Caco-2 (cell line): ENCODE results near the gene WDTC1. TPM values are rescaled to one million over a fixed set of nuclear protein-coding genes. Genes with fewer than 3 reads are reported as not detected.

Experiments used
- BruUV-seq: library from RNA; stranded (reverse); fragments of 400-500 nt; replicated peaks from 2 replicates; lab custom pipeline; 2021; lab: Mats Ljungman, UMichigan
- CTCF ChIA-PET: fragments of 300-600 bp; sonication (Branson Sonifier 250); formaldehyde crosslinking; loops from one replicate; lab custom pipeline; 2022; ENCODE audit warnings: antibody characterized with exemption; lab: Charles Lee
- POLR2A ChIA-PET: fragments of 300-600 bp; sonication (Branson Sonifier 250); formaldehyde crosslinking; loops from one replicate; lab custom pipeline; 2022; ENCODE audit warnings: antibody characterized with exemption; lab: Charles Lee
- DNase-seq, 2 experiments: peaks; one replicate each; pipeline versions ENCODE4 v3.0.0 to v3.0.0-alpha.2; 2020 to 2022
- H3K27me3 ChIP-seq: replicated peaks from 2 replicates; pipeline ENCODE4 v1.6.0; 2011; ENCODE audit warnings: low read length; ENCODE audit not compliant: control insufficient read depth, insufficient read depth
- H3K36me3 ChIP-seq: 2 replicates; pipeline ENCODE4 v1.5.1; 2011; ENCODE audit warnings: low read length; ENCODE audit not compliant: control insufficient read depth, insufficient read depth
- H3K4me1 ChIP-seq: fragments of 250-450 bp; sonication (Bioruptor Pico); 2 replicates; pipeline ENCODE4 v1.5.1; 2020; ENCODE audit warnings: mild to moderate bottlenecking
- H3K4me3 ChIP-seq: 2 replicates; pipeline ENCODE4 v1.5.1; 2011; ENCODE audit warnings: low read depth, mild to moderate bottlenecking, control low read depth, low read length
- H3K9me3 ChIP-seq: fragments of 250-450 bp; sonication (Bioruptor Pico); 2 replicates; pipeline ENCODE4 v1.5.1; 2020; ENCODE audit warnings: mild to moderate bottlenecking, moderate library complexity
- H3K27ac Mint-ChIP-seq: one replicate; pipeline ENCODE4 v1.8.0; 2022; ENCODE audit warnings: mixed read lengths; ENCODE audit not compliant: unreplicated experiment
- H3K27me3 Mint-ChIP-seq: one replicate; pipeline ENCODE4 v1.8.0; 2022; ENCODE audit warnings: mixed read lengths; ENCODE audit not compliant: insufficient read depth, unreplicated experiment
- H3K36me3 Mint-ChIP-seq: one replicate; pipeline ENCODE4 v1.8.0; 2022; ENCODE audit warnings: mild to moderate bottlenecking, mixed read lengths; ENCODE audit not compliant: insufficient read depth, unreplicated experiment
- H3K4me1 Mint-ChIP-seq: one replicate; pipeline ENCODE4 v1.8.0; 2022; ENCODE audit warnings: low read depth, mixed read lengths; ENCODE audit not compliant: unreplicated experiment
- H3K4me3 Mint-ChIP-seq: one replicate; pipeline ENCODE4 v1.8.0; 2022; ENCODE audit warnings: mild to moderate bottlenecking, moderate library complexity, mixed read lengths; ENCODE audit not compliant: unreplicated experiment
- H3K9me3 Mint-ChIP-seq: one replicate; pipeline ENCODE4 v1.8.0; 2022; ENCODE audit warnings: mixed read lengths; ENCODE audit not compliant: unreplicated experiment
- intact Hi-C: fragments of 100-400 bp; cut with micrococcal nuclease; formaldehyde crosslinking; loops from one replicate; pipeline ENCODE4 v1.10.0; 2022; ENCODE audit not compliant: unreplicated experiment
- total RNA-seq: library from RNA; stranded (reverse); gene quantifications from 2 replicates; pipeline ENCODE4 v1.2.3, GENCODE V29; 2022
- TF ChIP-seq, protein P1 (sequence below), 2 experiments: fragments of 200-600 bp in 1 of 2; IDR thresholded peaks; 1 replicate in 1 of 2; 2 replicates in 1 of 2; pipeline versions ENCODE4 v1.5.1 to v1.8.0; 2011 to 2022; ENCODE audit warnings: antibody characterized with exemption in 1 of 2, control low read depth in 1 of 2, inconsistent platforms in 1 of 2, low read depth in 1 of 2, low read length in 1 of 2, mild to moderate bottlenecking in 1 of 2, moderate library complexity in 1 of 2; ENCODE audit not compliant: insufficient read depth in 1 of 2, severe bottlenecking in 1 of 2, unreplicated experiment in 1 of 2

Gene WDTC1
- total RNA-seq, 1 experiment from 2014 or later, result 17.2 TPM

DNA sequence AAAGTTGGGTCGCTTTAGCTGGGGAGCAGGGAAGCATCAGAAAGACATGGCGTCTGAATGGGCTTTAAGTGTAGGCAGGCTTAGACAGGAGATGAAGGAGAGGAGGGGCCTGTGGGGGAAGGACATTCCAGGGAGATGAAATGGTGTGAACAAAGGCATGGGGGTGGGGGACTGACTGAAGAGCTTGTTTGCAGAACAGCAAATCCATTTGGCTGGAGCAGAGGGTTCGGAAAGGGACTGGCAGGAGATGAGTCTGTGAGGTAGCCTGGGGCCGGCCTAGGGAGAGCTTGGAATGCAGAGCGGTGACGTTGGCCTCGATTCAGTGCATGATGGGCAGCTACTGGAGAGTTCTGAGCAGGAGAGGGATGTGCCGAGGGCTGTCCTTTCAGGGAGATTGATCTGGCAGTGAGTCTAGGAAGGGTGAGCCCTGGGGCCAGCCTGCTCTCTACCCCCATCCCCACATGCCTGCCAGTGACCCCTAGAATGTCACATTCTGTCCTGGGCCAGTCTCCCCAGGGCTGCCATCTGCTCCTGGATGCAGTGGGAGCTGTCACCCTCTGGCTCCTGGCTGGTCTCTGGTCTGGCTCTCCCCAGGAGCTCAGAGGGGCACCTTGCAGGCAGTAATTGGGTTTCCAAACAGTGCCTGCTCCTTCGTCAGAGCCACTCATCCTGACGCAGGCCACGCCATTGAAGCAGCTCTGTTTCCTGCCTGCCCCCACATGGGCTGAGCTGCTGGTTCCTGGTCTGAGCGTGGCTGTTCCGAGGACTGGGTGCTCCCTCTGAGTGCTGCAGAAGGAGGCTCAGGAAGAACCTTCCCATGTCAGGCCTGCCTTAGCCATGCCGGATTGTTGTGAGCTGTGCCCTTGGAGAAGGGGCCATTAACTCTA lies 65.2 kb downstream of the WDTC1 start:
- peaks cover 11% of the 10 kb centered on the region for H3K4me1 ChIP-seq
- H3K4me3 Mint-ChIP-seq, result no peak overlapping the region
- CTCF ChIA-PET, result interaction anchor here (0.6 to 4.0 kb wide), 12 partner anchors 9 to 426 kb away, joined by 3 to 19 read pairs (median 6); partner anchors contain the start of gene MAP3K6
- BruUV-seq, result no TSS peak
- peak overlapping the region; percentile 51 for H3K27ac Mint-ChIP-seq
- POLR2A ChIA-PET, result interaction anchor here (0.5 kb wide), 1 partner anchor 360 kb away, joined by 3 read pairs; no protein-coding TSS in a partner anchor
- H3K4me1 Mint-ChIP-seq, result peaks cover 7% of the 10 kb centered on the region
- H3K27me3 Mint-ChIP-seq, result no peaks in the 10 kb centered on the region
- peak; percentile 71 to 79 for DNase-seq
- no peaks in the 10 kb centered on the region for H3K9me3 ChIP-seq
- intact Hi-C loops, result loop anchor here (10.0 kb wide), 1 partner anchor 55 kb away; no protein-coding TSS in a partner anchor
- H3K9me3 Mint-ChIP-seq, result no peaks in the 10 kb centered on the region
- H3K4me3 ChIP-seq, result no peak overlapping the region
- H3K36me3 Mint-ChIP-seq, result no peaks in the 10 kb centered on the region
- H3K36me3 ChIP-seq, result no peaks in the 10 kb centered on the region
- TF ChIP-seq, protein P1, sequence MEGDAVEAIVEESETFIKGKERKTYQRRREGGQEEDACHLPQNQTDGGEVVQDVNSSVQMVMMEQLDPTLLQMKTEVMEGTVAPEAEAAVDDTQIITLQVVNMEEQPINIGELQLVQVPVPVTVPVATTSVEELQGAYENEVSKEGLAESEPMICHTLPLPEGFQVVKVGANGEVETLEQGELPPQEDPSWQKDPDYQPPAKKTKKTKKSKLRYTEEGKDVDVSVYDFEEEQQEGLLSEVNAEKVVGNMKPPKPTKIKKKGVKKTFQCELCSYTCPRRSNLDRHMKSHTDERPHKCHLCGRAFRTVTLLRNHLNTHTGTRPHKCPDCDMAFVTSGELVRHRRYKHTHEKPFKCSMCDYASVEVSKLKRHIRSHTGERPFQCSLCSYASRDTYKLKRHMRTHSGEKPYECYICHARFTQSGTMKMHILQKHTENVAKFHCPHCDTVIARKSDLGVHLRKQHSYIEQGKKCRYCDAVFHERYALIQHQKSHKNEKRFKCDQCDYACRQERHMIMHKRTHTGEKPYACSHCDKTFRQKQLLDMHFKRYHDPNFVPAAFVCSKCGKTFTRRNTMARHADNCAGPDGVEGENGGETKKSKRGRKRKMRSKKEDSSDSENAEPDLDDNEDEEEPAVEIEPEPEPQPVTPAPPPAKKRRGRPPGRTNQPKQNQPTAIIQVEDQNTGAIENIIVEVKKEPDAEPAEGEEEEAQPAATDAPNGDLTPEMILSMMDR (IDR thresholded peaks at IDR 0.05; ENCODE audit: insufficient read depth in 1 of 2, low read depth in 1 of 2, low read length in 1 of 2, severe bottlenecking in 1 of 2, unreplicated experiment in 1 of 2), result no peak
- no peaks in the 10 kb centered on the region for H3K27me3 ChIP-seq

DNA sequence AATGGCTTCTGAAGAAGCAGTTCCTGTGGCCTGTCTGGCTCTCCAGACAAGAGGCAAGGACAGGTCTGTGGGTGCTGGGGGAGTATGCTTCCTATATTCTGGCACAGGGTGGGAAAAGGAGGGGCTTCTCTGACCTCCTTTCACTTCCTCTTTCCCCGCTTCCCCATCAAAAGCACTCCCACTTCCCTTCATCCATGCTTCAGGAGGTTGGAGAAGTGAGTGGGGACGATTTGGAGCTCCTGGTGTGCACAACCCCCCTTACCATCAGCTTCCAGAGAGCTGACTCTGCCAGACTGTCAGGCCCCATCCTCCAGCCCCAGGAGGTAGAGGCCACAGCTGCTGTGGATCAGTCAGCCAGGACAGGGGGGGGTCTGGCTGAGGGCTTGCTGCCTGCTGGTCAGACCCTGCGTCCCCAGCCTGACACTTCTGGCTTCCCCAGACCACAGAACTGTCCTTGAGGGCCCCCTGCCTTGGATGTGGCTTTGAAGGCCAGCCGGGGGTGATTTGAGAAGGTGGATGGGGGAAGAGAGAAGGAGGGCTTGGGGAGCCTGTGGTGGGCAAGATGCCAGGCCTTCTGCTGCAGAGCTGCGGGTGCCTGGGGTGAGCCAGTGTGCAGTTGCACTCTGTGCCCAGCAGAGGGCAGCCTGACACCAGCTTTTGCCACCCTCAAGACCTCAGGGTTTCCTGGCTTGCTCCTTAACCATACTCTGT lies 66.1 kb downstream of the WDTC1 start:
- ChIA-PET CTCF (interaction anchor here (0.5 to 2.9 kb wide), 13 partner anchors 32 to 363 kb away, joined by 3 to 19 read pairs (median 5); partner anchors contain the start of gene MAP3K6), POLR2A (interaction anchor here (0.5 kb wide), 1 partner anchor 359 kb away, joined by 3 read pairs; no protein-coding TSS in a partner anchor)
- Histone ChIP-seq H3K4me1 (peaks cover 11% of the 10 kb centered on the region), H3K4me3 (no peak overlapping the region), H3K36me3 (no peaks in the 10 kb centered on the region), H3K9me3 (no peaks in the 10 kb centered on the region), H3K27me3 (no peaks in the 10 kb centered on the region)
- Mint-ChIP-seq H3K27ac (no peak overlapping the region), H3K4me3 (no peak overlapping the region), H3K4me1 (peaks cover 7% of the 10 kb centered on the region), H3K36me3 (no peaks in the 10 kb centered on the region), H3K9me3 (no peaks in the 10 kb centered on the region), H3K27me3 (no peaks in the 10 kb centered on the region)
- peak; percentile 56 to 74 for DNase-seq
- no TSS peak for BruUV-seq
- intact Hi-C loops, result loop anchor here (1.0 to 10.0 kb wide), 3 partner anchors 54 to 306 kb away; no protein-coding TSS in a partner anchor
- TF ChIP-seq, protein P1 (IDR thresholded peaks at IDR 0.05; ENCODE audit: insufficient read depth in 1 of 2, low read depth in 1 of 2, low read length in 1 of 2, severe bottlenecking in 1 of 2, unreplicated experiment in 1 of 2), result peak; percentile 91 to 94

DNA sequence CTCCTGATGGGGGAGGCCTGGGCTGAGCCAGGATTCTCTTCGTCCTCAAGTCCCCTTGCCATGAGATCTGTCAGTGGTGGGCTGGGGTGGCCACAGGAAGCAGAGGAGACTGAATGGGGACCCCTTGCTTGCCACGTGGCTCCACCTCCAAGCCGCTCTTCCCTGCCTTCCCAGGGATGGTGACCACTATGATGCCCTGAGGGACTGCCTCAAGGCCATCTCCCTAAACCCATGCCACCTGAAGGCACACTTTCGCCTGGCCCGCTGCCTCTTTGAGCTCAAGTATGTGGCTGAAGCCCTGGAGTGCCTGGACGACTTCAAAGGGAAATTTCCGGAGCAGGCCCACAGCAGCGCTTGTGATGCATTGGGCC lies 66.6 kb downstream of the WDTC1 start:
- H3K27me3 Mint-ChIP-seq, result no peaks in the 10 kb centered on the region
- peaks cover 7% of the 10 kb centered on the region for H3K4me1 Mint-ChIP-seq
- TF ChIP-seq, protein P1 (IDR thresholded peaks at IDR 0.05; ENCODE audit: insufficient read depth in 1 of 2, low read depth in 1 of 2, low read length in 1 of 2, severe bottlenecking in 1 of 2, unreplicated experiment in 1 of 2), result no peak
- peaks cover 11% of the 10 kb centered on the region for H3K4me1 ChIP-seq
- H3K9me3 Mint-ChIP-seq, result no peaks in the 10 kb centered on the region
- no TSS peak for BruUV-seq
- H3K36me3 ChIP-seq, result no peaks in the 10 kb centered on the region
- H3K4me3 ChIP-seq, result no peak overlapping the region
- intact Hi-C loops, result loop anchor here (1.0 to 10.0 kb wide), 3 partner anchors 54 to 305 kb away; no protein-coding TSS in a partner anchor
- H3K27me3 ChIP-seq, result no peaks in the 10 kb centered on the region
- POLR2A ChIA-PET, result no interaction called here
- DNase-seq, result no peak
- CTCF ChIA-PET, result interaction anchor here (0.5 to 2.9 kb wide), 13 partner anchors 31 to 362 kb away, joined by 3 to 19 read pairs (median 5); partner anchors contain the start of gene MAP3K6
- no peak overlapping the region for H3K4me3 Mint-ChIP-seq
- H3K27ac Mint-ChIP-seq, result no peak overlapping the region
- H3K36me3 Mint-ChIP-seq, result no peaks in the 10 kb centered on the region
- H3K9me3 ChIP-seq, result no peaks in the 10 kb centered on the region
